ENCODE measurements around the gene WDR46.

- TF ChIP-seq, protein P1, sequence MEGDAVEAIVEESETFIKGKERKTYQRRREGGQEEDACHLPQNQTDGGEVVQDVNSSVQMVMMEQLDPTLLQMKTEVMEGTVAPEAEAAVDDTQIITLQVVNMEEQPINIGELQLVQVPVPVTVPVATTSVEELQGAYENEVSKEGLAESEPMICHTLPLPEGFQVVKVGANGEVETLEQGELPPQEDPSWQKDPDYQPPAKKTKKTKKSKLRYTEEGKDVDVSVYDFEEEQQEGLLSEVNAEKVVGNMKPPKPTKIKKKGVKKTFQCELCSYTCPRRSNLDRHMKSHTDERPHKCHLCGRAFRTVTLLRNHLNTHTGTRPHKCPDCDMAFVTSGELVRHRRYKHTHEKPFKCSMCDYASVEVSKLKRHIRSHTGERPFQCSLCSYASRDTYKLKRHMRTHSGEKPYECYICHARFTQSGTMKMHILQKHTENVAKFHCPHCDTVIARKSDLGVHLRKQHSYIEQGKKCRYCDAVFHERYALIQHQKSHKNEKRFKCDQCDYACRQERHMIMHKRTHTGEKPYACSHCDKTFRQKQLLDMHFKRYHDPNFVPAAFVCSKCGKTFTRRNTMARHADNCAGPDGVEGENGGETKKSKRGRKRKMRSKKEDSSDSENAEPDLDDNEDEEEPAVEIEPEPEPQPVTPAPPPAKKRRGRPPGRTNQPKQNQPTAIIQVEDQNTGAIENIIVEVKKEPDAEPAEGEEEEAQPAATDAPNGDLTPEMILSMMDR (conservative IDR thresholded peaks at IDR 0.05): no peak
- TF ChIP-seq EZH2 (IDR thresholded peaks at IDR 0.05; ENCODE audit: low read depth): no peak
Measured at GRCh38 chr6:33279257-33279695, 9.8 kb downstream of the WDR46 start.

Measured in PC-9 (cell line).